Endothelial cell of umbilical vein (primary cell): Measurements from ENCODE around the gene PAK6. TPM values are rescaled to one million over a fixed set of nuclear protein-coding genes. Genes with fewer than 3 reads are reported as not detected.

ENCODE experiments used
- BruUV-seq: library from RNA; stranded (reverse); fragments of 400-500 nt; replicated peaks from 2 replicates; lab custom pipeline; 2021; lab: Mats Ljungman, UMichigan
- CTCF ChIA-PET: fragments of 300-600, 350-600 bp; sonication (Branson Sonifier 250); formaldehyde crosslinking; loops from one replicate; lab custom pipeline; 2021; ENCODE audit warnings: antibody characterized with exemption, inconsistent platforms; lab: Charles Lee
- POLR2A ChIA-PET: fragments of 300-600, 350-600 bp; sonication (Branson Sonifier 250); formaldehyde crosslinking; loops from one replicate; lab custom pipeline; 2021; ENCODE audit warnings: antibody characterized with exemption, inconsistent platforms; lab: Charles Lee
- DNase-seq: peaks from one replicate; pipeline ENCODE4 v3.0.0-alpha.2; 2011; ENCODE audit warnings: low read depth, low spot score
- FAIRE-seq: peaks from 2 replicates; lab custom pipeline; 2011; peaks lifted over from hg19 to GRCh38; lab: Jason Lieb, UNC
- H2AFZ ChIP-seq: 2 replicates; pipeline ENCODE4 v1.6.0; 2012; ENCODE audit warnings: low read depth, low read length, control low read depth, inconsistent platforms
- H3K27ac ChIP-seq: 2 replicates; pipeline ENCODE4 v1.5.1; 2011; ENCODE audit warnings: low read depth, mild to moderate bottlenecking, control low read depth, low read length, moderate library complexity; ENCODE audit not compliant: insufficient read depth
- H3K27me3 ChIP-seq, 2 experiments: 2 replicates each; pipeline versions ENCODE4 v1.6.0 to v1.6.1; 2011; ENCODE audit warnings: low read length in 2 of 2, mixed read lengths in 1 of 2; ENCODE audit not compliant: control insufficient read depth in 2 of 2, insufficient read depth in 2 of 2
- H3K36me3 ChIP-seq, 2 experiments: 2 replicates in 1 of 2; 3 replicates in 1 of 2; pipeline ENCODE4 v1.5.1; 2011; ENCODE audit warnings: low read length in 2 of 2, mild to moderate bottlenecking in 1 of 2, moderate library complexity in 1 of 2; ENCODE audit not compliant: control insufficient read depth in 2 of 2, insufficient read depth in 2 of 2; ENCODE audit errors: extremely low read depth in 1 of 2
- H3K4me1 ChIP-seq: 3 replicates; pipeline ENCODE4 v1.5.1; 2011; ENCODE audit warnings: mild to moderate bottlenecking, low read length; ENCODE audit not compliant: control insufficient read depth, insufficient read depth; ENCODE audit errors: extremely low read depth
- H3K4me2 ChIP-seq: 2 replicates; pipeline ENCODE4 v1.6.1; 2011; ENCODE audit warnings: low read length, control low read depth, mixed read lengths; ENCODE audit not compliant: insufficient read depth
- H3K4me3 ChIP-seq, 3 experiments: fragments of 200-600 bp in 1 of 3; sonication (generic), shearing (Covaris generic) in 1 of 3; replicated peaks in 1 of 3; 2 replicates each; pipeline ENCODE4 v1.5.1; 2011 to 2016; ENCODE audit warnings: control low read depth in 3 of 3, low read length in 3 of 3, mild to moderate bottlenecking in 2 of 3, inconsistent platforms in 1 of 3, low read depth in 1 of 3, moderate library complexity in 1 of 3; ENCODE audit not compliant: insufficient read depth in 1 of 3
- H3K79me2 ChIP-seq: 2 replicates; pipeline ENCODE4 v1.6.0; 2012; ENCODE audit warnings: low read length, inconsistent platforms; ENCODE audit not compliant: control insufficient read depth, insufficient read depth
- H3K9ac ChIP-seq: replicated peaks from 2 replicates; pipeline ENCODE3; 2011; ENCODE audit warnings: low read length, control low read depth; ENCODE audit not compliant: insufficient read depth; ENCODE audit errors: extremely low read depth
- H3K9me1 ChIP-seq: replicated peaks from 3 replicates; pipeline ENCODE4 v1.6.0; 2011; ENCODE audit warnings: mild to moderate bottlenecking, low read length; ENCODE audit not compliant: control insufficient read depth, insufficient read depth; ENCODE audit errors: extremely low read depth
- H3K9me3 ChIP-seq: replicated peaks from 2 replicates; pipeline ENCODE4 v1.5.1; 2012; ENCODE audit warnings: low read length, inconsistent platforms; ENCODE audit not compliant: control insufficient read depth, insufficient read depth
- H4K20me1 ChIP-seq: replicated peaks from 2 replicates; pipeline ENCODE3; 2011; ENCODE audit warnings: mild to moderate bottlenecking, low read length; ENCODE audit not compliant: control insufficient read depth, insufficient read depth; ENCODE audit errors: extremely low read depth
- EZH2 ChIP-seq: IDR thresholded peaks from 2 replicates; pipeline ENCODE4 v1.6.1; 2012; ENCODE audit warnings: borderline replicate concordance, low read depth, mild to moderate bottlenecking, moderate library complexity, low read length, inconsistent platforms; ENCODE audit not compliant: severe bottlenecking
- FOS ChIP-seq: IDR thresholded peaks from 2 replicates; pipeline ENCODE4 v1.6.1; 2011; ENCODE audit warnings: mild to moderate bottlenecking, low read length, moderate library complexity, borderline replicate concordance; ENCODE audit not compliant: insufficient read depth
- GATA2 ChIP-seq: IDR thresholded peaks from 2 replicates; pipeline ENCODE4 v1.7.0; 2011; ENCODE audit warnings: low read depth, mild to moderate bottlenecking, moderate library complexity, mixed read lengths, low read length; ENCODE audit not compliant: insufficient read length, insufficient read depth
- JUN ChIP-seq: IDR thresholded peaks from 2 replicates; pipeline ENCODE4 v1.6.1; 2011; ENCODE audit warnings: borderline replicate concordance, low read depth; ENCODE audit not compliant: insufficient read length, insufficient read depth
- MYC ChIP-seq: IDR thresholded peaks from one replicate; pipeline ENCODE4 v1.6.1; 2011; ENCODE audit warnings: mild to moderate bottlenecking, low read depth, low read length
- POLR2A ChIP-seq: IDR thresholded peaks from 2 replicates; pipeline ENCODE4 v1.6.1; 2012; ENCODE audit warnings: low read depth, mild to moderate bottlenecking, control low read depth, low read length
- POLR2AphosphoS5 ChIP-seq: IDR thresholded peaks from 2 replicates; pipeline ENCODE4 v1.6.1; 2012; ENCODE audit warnings: low read depth, mild to moderate bottlenecking, control low read depth, low read length, moderate library complexity; ENCODE audit not compliant: insufficient read depth
- dilution Hi-C: fragments of 300-500 bp; cut with MboI; formaldehyde crosslinking; loops from one replicate; pipeline ENCODE4 v1.15.0; 2019; ENCODE audit warnings: low sequenced_read_pairs; ENCODE audit not compliant: extremely low pct_ligation_motif_present
- intact Hi-C: fragments of 100-400 bp; cut with micrococcal nuclease; formaldehyde crosslinking; loops from one replicate; pipeline ENCODE4 v1.10.0; 2022
- polyA plus RNA-seq, 4 experiments: library from polyadenylated mRNA; depleted of rRNA in 3 of 4; stranded (reverse) in 3 of 4; unstranded in 1 of 4; fragments of >200 nt; gene quantifications; 2 replicates each; pipeline versions ENCODE4 v1.2.1 to v1.2.3, GENCODE V29; 2011 to 2012; ENCODE audit warnings: missing spikeins in 1 of 4
- total RNA-seq: library from RNA; stranded (reverse); gene quantifications from 2 replicates; pipeline ENCODE4 v1.2.3, GENCODE V29; 2021
- TF ChIP-seq, protein P1 (sequence below), 2 donors: IDR thresholded peaks; 1 replicate in 1 of 2; 2 replicates in 1 of 2; pipeline ENCODE4 v1.5.1; 2011; ENCODE audit warnings: low read length in 2 of 2, mild to moderate bottlenecking in 2 of 2, moderate library complexity in 2 of 2, control low read depth in 1 of 2, inconsistent platforms in 1 of 2, low read depth in 1 of 2; ENCODE audit not compliant: insufficient read depth in 1 of 2; ENCODE audit errors: extremely low read depth in 1 of 2
- TF ChIP-seq, protein P2 (sequence below): IDR thresholded peaks from 2 replicates; pipeline ENCODE4 v1.6.1; 2011; ENCODE audit not compliant: insufficient read depth, insufficient read length

Gene PAK6
- total and polyA plus RNA-seq, 2 donors (not counting 3 experiments of a cell fraction or from before 2014, with no cell fraction given), result not detected

DNA sequence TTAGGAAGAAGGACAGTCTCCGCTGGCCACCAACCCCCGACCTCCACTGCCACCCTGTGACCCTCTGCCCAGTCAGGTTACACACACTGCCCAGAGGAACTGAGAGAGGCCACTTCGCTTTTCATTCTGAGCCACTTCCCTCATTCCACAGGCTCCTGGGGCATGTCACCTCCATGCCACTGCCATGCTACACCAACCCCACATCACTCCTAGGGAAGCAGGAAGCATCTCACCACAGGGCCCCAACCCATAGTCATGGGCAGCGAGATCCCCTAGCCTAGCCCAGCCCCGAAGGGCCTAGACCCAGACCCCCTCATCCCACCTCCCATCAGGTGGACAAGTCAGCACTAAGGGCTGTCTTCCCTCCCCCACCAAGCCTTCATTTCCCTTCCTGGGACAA is 67.5 kb downstream of the PAK6 start:
- Histone ChIP-seq H3K9ac (no peak overlapping the region), H3K9me3 (no peaks in the 10 kb centered on the region), H3K27ac (no peak overlapping the region), H3K4me2 (no peak overlapping the region), H4K20me1 (no peaks in the 10 kb centered on the region), H2AFZ (no peak overlapping the region), H3K9me1 (no peaks in the 10 kb centered on the region), H3K27me3 (peaks cover 4 to 5% of the 10 kb centered on the region in 2 experiments), H3K4me1 (no peaks in the 10 kb centered on the region), H3K4me3 (no peak overlapping the region), H3K36me3 (no peaks in the 10 kb centered on the region), H3K79me2 (no peaks in the 10 kb centered on the region)
- ChIA-PET POLR2A (no interaction called here), CTCF (interaction anchor here (1.5 to 12.8 kb wide), 8 partner anchors 13 to 89 kb away, joined by 4 to 403 read pairs (median 32); partner anchors contain the start of genes ANKRD63 and INAFM2)
- TF ChIP-seq FOS (no peak), GATA2 (no peak), POLR2AphosphoS5 (no peak), POLR2A (no peak), EZH2 (no peak), MYC (no peak), JUN (no peak)
- TF ChIP-seq, protein P1, sequence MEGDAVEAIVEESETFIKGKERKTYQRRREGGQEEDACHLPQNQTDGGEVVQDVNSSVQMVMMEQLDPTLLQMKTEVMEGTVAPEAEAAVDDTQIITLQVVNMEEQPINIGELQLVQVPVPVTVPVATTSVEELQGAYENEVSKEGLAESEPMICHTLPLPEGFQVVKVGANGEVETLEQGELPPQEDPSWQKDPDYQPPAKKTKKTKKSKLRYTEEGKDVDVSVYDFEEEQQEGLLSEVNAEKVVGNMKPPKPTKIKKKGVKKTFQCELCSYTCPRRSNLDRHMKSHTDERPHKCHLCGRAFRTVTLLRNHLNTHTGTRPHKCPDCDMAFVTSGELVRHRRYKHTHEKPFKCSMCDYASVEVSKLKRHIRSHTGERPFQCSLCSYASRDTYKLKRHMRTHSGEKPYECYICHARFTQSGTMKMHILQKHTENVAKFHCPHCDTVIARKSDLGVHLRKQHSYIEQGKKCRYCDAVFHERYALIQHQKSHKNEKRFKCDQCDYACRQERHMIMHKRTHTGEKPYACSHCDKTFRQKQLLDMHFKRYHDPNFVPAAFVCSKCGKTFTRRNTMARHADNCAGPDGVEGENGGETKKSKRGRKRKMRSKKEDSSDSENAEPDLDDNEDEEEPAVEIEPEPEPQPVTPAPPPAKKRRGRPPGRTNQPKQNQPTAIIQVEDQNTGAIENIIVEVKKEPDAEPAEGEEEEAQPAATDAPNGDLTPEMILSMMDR (IDR thresholded peaks at IDR 0.05; ENCODE audit: extremely low read depth in 1 of 2, insufficient read depth in 1 of 2, low read depth in 1 of 2, low read length in 2 of 2), result no peak
- TF ChIP-seq, protein P2, sequence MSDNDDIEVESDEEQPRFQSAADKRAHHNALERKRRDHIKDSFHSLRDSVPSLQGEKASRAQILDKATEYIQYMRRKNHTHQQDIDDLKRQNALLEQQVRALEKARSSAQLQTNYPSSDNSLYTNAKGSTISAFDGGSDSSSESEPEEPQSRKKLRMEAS, result no peak
- dilution Hi-C loops, result no loop called here
- no peak for FAIRE-seq
- intact Hi-C loops, result no loop called here
- DNase-seq, result no peak
- no TSS peak for BruUV-seq
